Adrenal gland (tissue), 12 donors: Measurements from ENCODE around the gene TPT1. TPM values are rescaled to one million over a fixed set of nuclear protein-coding genes. Genes with fewer than 3 reads are reported as not detected.

Experiments
- DNase-seq, 7 donors: peaks; one replicate each; pipeline ENCODE4 v3.0.0-alpha.2; 2019 to 2020
- H3K27ac ChIP-seq, 5 donors: fragments of 200-600 bp; sonication (generic) in 4 of 5; 1 replicate in 3 of 5; 2 replicates in 2 of 5; pipeline versions ENCODE4 v1.5.1 to v1.8.0; 2016 to 2020; ENCODE audit warnings: mild to moderate bottlenecking in 1 of 5
- H3K27me3 ChIP-seq: fragments of 200-600 bp; 2 replicates; pipeline ENCODE4 v1.8.0; 2021
- H3K36me3 ChIP-seq, 2 donors: fragments of 200-600 bp; replicated peaks in 1 of 2; 1 replicate in 1 of 2; 2 replicates in 1 of 2; pipeline versions ENCODE4 v1.5.1 to v1.8.0; 2018 to 2022
- H3K4me1 ChIP-seq, 2 donors: fragments of 200-600 bp; replicated peaks in 1 of 2; 1 replicate in 1 of 2; 2 replicates in 1 of 2; pipeline versions ENCODE4 v1.5.1 to v1.8.0; 2018 to 2021
- H3K4me3 ChIP-seq, 4 donors: fragments of 200-600 bp; sonication (generic) in 3 of 4; one replicate each; pipeline ENCODE4 v1.5.1; 2016 to 2018
- H3K9me3 ChIP-seq, 3 donors: fragments of 200-600 bp; sonication (generic) in 1 of 3; replicated peaks in 1 of 3; 1 replicate in 2 of 3; 2 replicates in 1 of 3; pipeline versions ENCODE4 v1.5.1 to v1.8.0; 2016 to 2021
- CTCF ChIP-seq, 6 experiments: fragments of 450-650 bp in 4 of 6; fragments of 200-600 bp in 2 of 6; sonication (generic) in 1 of 6; IDR thresholded peaks; 1 replicate in 5 of 6; 2 replicates in 1 of 6; pipeline versions ENCODE4 v1.5.1 to v1.8.0; 2016 to 2021; ENCODE audit warnings: antibody characterized with exemption in 6 of 6, mild to moderate bottlenecking in 2 of 6, moderate library complexity in 1 of 6
- POLR2A ChIP-seq, 2 donors: fragments of 450-650 bp; IDR thresholded peaks; one replicate each; pipeline ENCODE4 v1.6.1; 2017; ENCODE audit warnings: antibody characterized with exemption in 2 of 2, mild to moderate bottlenecking in 2 of 2, moderate library complexity in 1 of 2
- WGBS, 4 donors: extraction: QIAGEN DNeasy Blood & Tissue Kit in 2 of 4; methylation state at CpG; one replicate each; pipeline versions ENCODE4 v1.1.5 to v1.1.7; 2013 to 2017; 5-methylcytosine and 5-hydroxymethylcytosine counted together
- intact Hi-C, 2 donors: fragments of 100-400 bp; cut with DNase I; formaldehyde crosslinking; loops; one replicate each; pipeline versions ENCODE4 v1.14.1 to v1.15.0; 2022 to 2023
- polyA plus RNA-seq, 3 donors: library from polyadenylated mRNA; stranded (reverse); fragments of 200-250 nt in 2 of 3; fragments of 350-450 nt in 1 of 3; fragmentation: Illumina TruSeq in 1 of 3; extraction: RNeasy Lipid Tissue Mini Kit (QIAGEN cat#74804) in 1 of 3; gene quantifications; one replicate each; pipeline ENCODE4 v1.2.3, GENCODE V29; 2013 to 2014
- total RNA-seq, 9 donors: library from RNA; depleted of rRNA in 4 of 9; stranded (reverse); fragments of >200 nt in 4 of 9; fragments of 120-200 nt in 1 of 9; fragmentation: NEBNext Ultra II Directional in 1 of 9; extraction: Animal tissue kit (Norgen Biotek cat#: 25700) in 1 of 9; gene quantifications; one replicate each; pipeline versions ENCODE4 v1.1.0 to v1.2.4, GENCODE V29; 2013 to 2023
- donor health status: healthy with polysubstance abuse.
- donor health status: Bipolar disorder and iron deficiency.
- donor health status: DM: yes; HTN: yes; CAD: no.
- donor health status: DM: no; HTN: no; CAD: no.
- donor health status: DM: no; HTN: no; CAD: no.
- donor health status: DM: yes; HTN: yes; CAD: no.

The TPT1 gene
- total and polyA plus RNA-seq, 12 donors, result 1,778 to 8,150 (median 4,385) TPM

GRCh38 chr13:45364876-45365557 is 24.0 kb upstream of the TPT1 start:
- Histone ChIP-seq H3K36me3 (peaks cover 0 to 5% of the 10 kb centered on the region in 2 donors), H3K27me3 (no peaks in the 10 kb centered on the region), H3K4me3 (no peak overlapping the region), H3K4me1 (no peaks in the 10 kb centered on the region), H3K27ac (no peak overlapping the region), H3K9me3 (no peaks in the 10 kb centered on the region)
- intact Hi-C loops, result no loop called here
- WGBS, 4 donors, result 92 to 96% (median 94%) methylated on average over 10 of the region's 10 CpGs
- DNase-seq, result no peak
- TF ChIP-seq POLR2A (IDR thresholded peaks at IDR 0.05), result no peak
- TF ChIP-seq CTCF (IDR thresholded peaks at IDR 0.05), result no peak

- Histone ChIP-seq H3K36me3 (peaks cover 0 to 10% of the 10 kb centered on the region in 2 donors), H3K27me3 (no peaks in the 10 kb centered on the region), H3K4me1 (no peaks in the 10 kb centered on the region), H3K4me3 (no peak overlapping the region), H3K27ac (no peak overlapping the region), H3K9me3 (no peaks in the 10 kb centered on the region)
- TF ChIP-seq CTCF (IDR thresholded peaks at IDR 0.05) (no peak), POLR2A (IDR thresholded peaks at IDR 0.05) (no peak)
- no peak for DNase-seq
- intact Hi-C loops, result no loop called here
- WGBS, 4 donors, result 85 to 100% (median 89%) methylated on average over 1 to 2 of the region's 2 CpGs
These were observed 22.0 kb upstream of the TPT1 start for GRCh38 chr13:45362939-45363338.

GRCh38 chr13:45361596-45362206 is 20.7 kb upstream of the TPT1 start:
- WGBS, 4 donors, result 93 to 95% (median 94%) methylated on average over 14 of the region's 14 CpGs

More at GRCh38 chr13:45361596-45362206, 20.7 kb upstream of the TPT1 start:
- H3K27ac ChIP-seq, result no peak overlapping the region
- intact Hi-C loops, result no loop called here
- no peaks in the 10 kb centered on the region for H3K27me3 ChIP-seq
- no peak overlapping the region for H3K4me3 ChIP-seq
- TF ChIP-seq CTCF (IDR thresholded peaks at IDR 0.05) (no peak), POLR2A (IDR thresholded peaks at IDR 0.05) (no peak)
- no peak for DNase-seq
- no peaks in the 10 kb centered on the region for H3K9me3 ChIP-seq
- H3K4me1 ChIP-seq, result no peaks in the 10 kb centered on the region
- H3K36me3 ChIP-seq, result peaks cover 0 to 13% of the 10 kb centered on the region in 2 donors
